ENCODE data around the gene METAP1.
"Not testable (repeated sequence)": the region's sequence is repeated elsewhere in the genome, so short reads cannot be mapped to it uniquely, and the experiment has no call there.

Gene METAP1

GRCh38 chr4:98998551-98998950 is 3.0 kb downstream of the METAP1 start:
- no peak for DNase-seq

- no peak for DNase-seq
These were observed 6.8 kb downstream of the METAP1 start for GRCh38 chr4:99002279-99002678.

- DNase-seq: no peak
These were observed 12.5 kb downstream of the METAP1 start for GRCh38 chr4:99008051-99008450.

- DNase-seq: no peak
These were observed 16.4 kb downstream of the METAP1 start for GRCh38 chr4:99011910-99012309.

GRCh38 chr4:99013402-99013843 is 17.9 kb downstream of the METAP1 start:
- DNase-seq: no peak

GRCh38 chr4:99013884-99014523 is 18.5 kb downstream of the METAP1 start:
- no peak for DNase-seq

- no peak for DNase-seq
These were observed 25.9 kb downstream of the METAP1 start for GRCh38 chr4:99021386-99021785.

- no peak for DNase-seq
These were observed 27.0 kb downstream of the METAP1 start for GRCh38 chr4:99022566-99022965.

GRCh38 chr4:99023800-99024251 is 28.3 kb downstream of the METAP1 start:
- DNase-seq: not testable (repeated sequence)

- no peak for DNase-seq
These were observed 29.2 kb downstream of the METAP1 start for GRCh38 chr4:99024481-99025275.

- no peak for DNase-seq
These were observed 30.0 kb downstream of the METAP1 start for GRCh38 chr4:99025506-99025905.

- DNase-seq: no peak
These were observed 31.8 kb downstream of the METAP1 start for GRCh38 chr4:99027304-99027703.

GRCh38 chr4:99028187-99028586 is 32.7 kb downstream of the METAP1 start:
- no peak for DNase-seq

GRCh38 chr4:99029018-99029735 is 33.7 kb downstream of the METAP1 start:
- no peak for DNase-seq

- DNase-seq: no peak
These were observed 34.3 kb downstream of the METAP1 start for GRCh38 chr4:99029852-99030251.

- no peak for DNase-seq
These were observed 38.4 kb downstream of the METAP1 start for GRCh38 chr4:99033956-99034355.

- no peak for DNase-seq
These were observed 42.7 kb downstream of the METAP1 start for GRCh38 chr4:99038213-99038612.

- DNase-seq: no peak
These were observed 47.8 kb downstream of the METAP1 start for GRCh38 chr4:99043346-99043745.

GRCh38 chr4:99047710-99048109 is 52.2 kb downstream of the METAP1 start:
- DNase-seq: no peak

GRCh38 chr4:99052902-99053301 is 57.4 kb downstream of the METAP1 start:
- no peak for DNase-seq

- DNase-seq: no peak
These were observed 59.0 kb downstream of the METAP1 start for GRCh38 chr4:99054428-99054994.

GRCh38 chr4:99058228-99058627 is 62.7 kb downstream of the METAP1 start:
- no peak for DNase-seq

GRCh38 chr4:99059550-99059949 is 64.0 kb downstream of the METAP1 start:
- no peak for DNase-seq
